ENCODE data around the gene LRRC70.
"Not testable (repeated sequence)": the region's sequence is repeated elsewhere in the genome, so short reads cannot be mapped to it uniquely, and the experiment has no call there.

Gene LRRC70

GRCh38 chr5:62608529-62609511 lies 30.2 kb downstream of the LRRC70 start:
- no peak for DNase-seq

GRCh38 chr5:62614355-62614754 lies 35.7 kb downstream of the LRRC70 start:
- no peak for DNase-seq

GRCh38 chr5:62616615-62617277 lies 38.1 kb downstream of the LRRC70 start:
- DNase-seq, result no peak

GRCh38 chr5:62617943-62618342 lies 39.3 kb downstream of the LRRC70 start:
- no peak for DNase-seq

DNA sequence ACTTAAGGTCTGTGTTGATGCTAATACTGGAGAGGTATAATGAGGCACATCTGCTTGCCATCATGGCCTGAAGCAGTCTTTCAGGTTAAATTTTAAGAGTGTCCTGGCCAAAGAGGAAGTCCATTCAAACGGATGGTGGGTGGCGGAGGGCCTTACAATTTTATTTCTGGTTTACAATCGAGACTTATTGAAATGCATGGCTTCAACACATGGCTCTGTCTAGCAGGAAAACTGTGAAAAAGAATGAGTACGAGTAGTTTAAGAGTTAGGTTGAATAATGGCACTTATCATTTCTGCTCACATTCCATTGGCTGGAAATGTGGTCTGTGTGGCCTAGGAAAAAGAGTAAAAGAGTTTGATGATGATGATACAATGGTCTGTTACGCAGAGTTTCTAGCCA lies 42.1 kb downstream of the LRRC70 start:
- DNase-seq, result no peak

DNA sequence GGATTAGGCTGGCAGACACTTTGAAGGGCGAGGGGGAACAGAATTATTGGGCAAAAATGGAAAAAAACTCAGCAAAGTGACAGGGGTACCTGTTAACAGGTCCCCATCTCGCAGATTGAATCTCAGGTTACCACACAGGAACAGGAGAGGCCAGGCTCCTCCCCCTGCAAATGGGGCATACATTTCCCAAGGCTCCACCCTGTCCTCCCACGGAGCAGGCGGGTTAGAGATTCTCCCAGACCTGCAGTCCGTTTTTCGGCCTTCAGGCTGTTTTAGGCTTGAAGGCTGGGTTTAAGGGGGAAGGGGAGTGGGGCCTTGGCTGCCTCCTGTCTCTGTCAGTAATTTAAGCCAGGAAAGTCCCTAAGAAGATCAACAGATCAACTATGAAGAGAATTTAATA lies 42.7 kb downstream of the LRRC70 start:
- no peak for DNase-seq

- DNase-seq, result no peak
Observed at GRCh38 chr5:62623271-62623670, 44.7 kb downstream of the LRRC70 start.

GRCh38 chr5:62624436-62624835 lies 45.8 kb downstream of the LRRC70 start:
- DNase-seq, result not testable (repeated sequence)

- DNase-seq, result no peak
Observed at GRCh38 chr5:62626534-62626933, 47.9 kb downstream of the LRRC70 start.

DNA sequence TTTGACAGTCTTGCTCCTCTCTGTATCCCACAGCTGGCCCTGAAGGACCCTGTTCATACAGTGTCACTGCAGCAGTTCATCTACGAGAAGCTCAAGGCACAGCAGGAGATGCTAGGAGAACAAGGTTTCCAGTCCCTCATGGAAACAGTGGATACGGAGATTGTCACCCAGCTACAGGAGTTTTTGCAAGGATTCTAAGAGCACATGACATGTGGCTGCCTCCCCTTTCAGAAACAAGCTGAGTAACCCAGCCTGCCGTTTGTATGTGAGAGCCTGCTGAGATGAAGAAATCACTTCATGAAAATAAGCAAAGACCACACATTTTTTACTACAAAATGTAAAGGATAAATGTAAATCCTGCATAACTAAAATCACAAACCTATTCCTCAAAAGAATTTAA lies 48.5 kb downstream of the LRRC70 start:
- DNase-seq, result no peak

DNA sequence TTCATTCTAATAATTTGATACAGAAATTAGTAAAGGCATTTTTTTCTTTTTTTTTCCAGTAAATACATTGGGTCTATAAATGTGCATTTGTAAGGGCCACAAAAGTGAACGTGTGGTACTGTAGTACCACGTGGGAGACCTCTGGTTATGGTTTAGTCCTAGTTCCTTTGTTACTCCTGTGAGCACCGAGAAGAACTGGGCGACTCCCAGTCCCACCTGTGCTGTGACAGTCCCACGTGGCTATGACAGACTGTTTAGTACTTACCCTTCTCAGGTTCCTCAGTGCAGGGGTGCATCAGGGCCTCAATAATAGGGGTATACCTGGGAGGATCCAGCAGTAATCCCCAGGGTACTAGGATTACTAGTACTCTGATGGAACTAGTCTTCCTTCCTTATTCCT lies 49.3 kb downstream of the LRRC70 start:
- no peak for DNase-seq

All from KG1 (cell line).